Suprapubic skin (tissue), 3 donors: ENCODE data around the gene ADARB1.

Source experiments
- CTCF ChIP-seq, 2 donors: fragments of 200-600 bp in 1 of 2; fragments of 450-650 bp in 1 of 2; sonication (generic) in 1 of 2; IDR thresholded peaks; one replicate each; pipeline ENCODE4 v1.5.1; 2016 to 2019; ENCODE audit warnings: antibody characterized with exemption in 2 of 2, mild to moderate bottlenecking in 1 of 2, moderate library complexity in 1 of 2
- POLR2A ChIP-seq, 2 donors: fragments of 450-650 bp; IDR thresholded peaks; one replicate each; pipeline ENCODE4 v1.6.1; 2017; ENCODE audit warnings: antibody characterized with exemption in 2 of 2, mild to moderate bottlenecking in 2 of 2, moderate library complexity in 2 of 2

DNA sequence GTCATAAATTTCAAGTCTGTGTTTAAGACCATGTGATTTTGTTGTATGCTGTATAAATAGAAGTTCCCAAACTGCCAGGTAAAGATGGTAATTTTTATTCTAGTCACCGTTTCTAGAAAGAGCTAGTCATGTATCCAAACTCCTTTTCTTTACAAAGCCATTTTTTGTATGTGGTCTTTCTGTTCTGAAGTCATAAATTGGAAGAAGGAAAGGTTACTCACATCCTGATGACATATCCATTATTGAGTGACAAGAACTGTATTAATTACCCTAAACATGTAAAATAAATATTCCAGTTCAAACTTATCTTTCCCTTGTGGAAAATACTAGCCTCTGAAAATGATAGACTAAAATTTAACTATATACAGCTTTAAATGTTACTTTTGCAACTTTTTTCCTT, 108.6 kb downstream of the ADARB1 start:
- TF ChIP-seq CTCF (IDR thresholded peaks at IDR 0.05) (no peak), POLR2A (IDR thresholded peaks at IDR 0.05) (no peak)
